Erythroblast (primary cell): Measurements from ENCODE around the gene EPHB1.

Experiments
- GATA1 ChIP-seq: IDR thresholded peaks from 2 replicates; pipeline ENCODE4 v1.6.1; 2011; ENCODE audit warnings: low read depth, mild to moderate bottlenecking, control low read depth, low read length, moderate library complexity
- POLR2A ChIP-seq: IDR thresholded peaks from 2 replicates; pipeline ENCODE4 v1.6.1; 2011; ENCODE audit warnings: mild to moderate bottlenecking, low read length

DNA sequence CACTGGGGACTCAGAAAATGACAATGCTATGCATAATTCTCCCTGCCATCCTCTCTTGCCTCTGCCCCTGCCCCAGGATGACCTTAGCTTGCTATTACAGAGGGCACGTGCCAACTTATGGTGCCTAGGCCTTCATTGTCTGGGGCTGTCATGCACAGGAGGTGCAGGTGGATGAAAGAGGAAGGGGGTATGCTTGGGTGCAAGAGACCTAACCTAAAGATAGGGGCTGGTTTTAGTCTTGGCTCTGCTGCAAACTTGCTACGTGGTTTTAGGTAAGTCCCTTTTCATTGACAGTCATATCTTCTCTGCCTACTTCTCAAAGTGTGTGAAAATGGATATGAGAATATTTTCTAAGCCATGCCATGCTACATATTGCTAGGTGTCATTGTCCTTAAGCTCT lies 161.3 kb downstream of the EPHB1 start:
- TF ChIP-seq POLR2A (no peak), GATA1 (no peak)
